WTC11 (cell line): ENCODE results near the gene CFAP99. TPM values are rescaled to one million over a fixed set of nuclear protein-coding genes. Genes with fewer than 3 reads are reported as not detected.
A peak's percentile ranks its signal among the peaks of the same experiment; 100 is the strongest.

Experiments
- ATAC-seq: fragments of 200-7000 bp; cut with Tn5 transposase; 2 replicates; pipeline ENCODE4 v1.10.0; 2021; ENCODE audit warnings: mild to moderate bottlenecking, moderate library complexity
- CTCF ChIA-PET: fragments of 300-600 bp; sonication (Branson Sonifier 250); formaldehyde crosslinking; loops from one replicate; lab custom pipeline; 2021; ENCODE audit warnings: antibody characterized with exemption; lab: Charles Lee
- POLR2A ChIA-PET: fragments of 350-600 bp; sonication (Branson Sonifier 250); formaldehyde crosslinking; loops from one replicate; lab custom pipeline; 2021; ENCODE audit warnings: antibody characterized with exemption; lab: Charles Lee
- DNase-seq: peaks from one replicate; pipeline ENCODE4 v3.0.0; 2021; ENCODE audit warnings: low spot score
- H3K27ac Mint-ChIP-seq: 2 replicates; pipeline ENCODE4 v1.8.0; 2021; ENCODE audit warnings: mixed read lengths
- H3K27me3 Mint-ChIP-seq: 2 replicates; pipeline ENCODE4 v1.8.0; 2021; ENCODE audit warnings: low read depth, mild to moderate bottlenecking, moderate library complexity, mixed read lengths
- H3K36me3 Mint-ChIP-seq: 2 replicates; pipeline ENCODE4 v1.8.0; 2021; ENCODE audit warnings: mixed read lengths
- H3K4me1 Mint-ChIP-seq: 2 replicates; pipeline ENCODE4 v1.8.0; 2022; ENCODE audit warnings: mixed read lengths
- H3K4me3 Mint-ChIP-seq: 2 replicates; pipeline ENCODE4 v1.8.0; 2021; ENCODE audit warnings: mild to moderate bottlenecking, moderate library complexity, mixed read lengths
- H3K9me3 Mint-ChIP-seq: 2 replicates; pipeline ENCODE4 v1.8.0; 2021; ENCODE audit warnings: mixed read lengths
- ARID4B ChIP-seq: sonication (generic); formaldehyde crosslinking; IDR thresholded peaks from 2 replicates; pipeline ENCODE4 v1.8.0; 2023; ENCODE audit warnings: missing genetic modification reagents, mild to moderate bottlenecking, borderline replicate concordance
- ATF6 ChIP-seq: sonication (generic); formaldehyde crosslinking; IDR thresholded peaks from 2 replicates; pipeline ENCODE4 v1.8.1; 2023; ENCODE audit warnings: mild to moderate bottlenecking, missing genetic modification reagents
- CDX4 ChIP-seq: fragments of 250-450 bp; sonication (Bioruptor Pico); IDR thresholded peaks from 2 replicates; pipeline ENCODE4 v1.9.0; 2021; ENCODE audit warnings: moderate library complexity, mild to moderate bottlenecking, inconsistent platforms, borderline replicate concordance
- CREM ChIP-seq: sonication (generic); formaldehyde crosslinking; IDR thresholded peaks from 2 replicates; pipeline ENCODE4 v1.8.1; 2022; ENCODE audit warnings: mild to moderate bottlenecking, missing genetic modification reagents, moderate library complexity
- E2F4 ChIP-seq: sonication (generic); formaldehyde crosslinking; IDR thresholded peaks from 2 replicates; pipeline ENCODE4 v1.8.1; 2022; ENCODE audit warnings: low read depth, mild to moderate bottlenecking, moderate library complexity, missing genetic modification reagents, borderline replicate concordance
- ELF4 ChIP-seq: sonication (generic); formaldehyde crosslinking; IDR thresholded peaks from 2 replicates; pipeline ENCODE4 v1.8.1; 2022; ENCODE audit warnings: low read depth, mild to moderate bottlenecking, moderate library complexity, missing genetic modification reagents
- ESRRA ChIP-seq: sonication (generic); formaldehyde crosslinking; IDR thresholded peaks from 2 replicates; pipeline ENCODE4 v1.8.1; 2022; ENCODE audit warnings: mild to moderate bottlenecking, missing genetic modification reagents, borderline replicate concordance
- FOXJ3 ChIP-seq: sonication (generic); formaldehyde crosslinking; IDR thresholded peaks from 2 replicates; pipeline ENCODE4 v1.9.0; 2021; ENCODE audit warnings: missing genetic modification reagents, mild to moderate bottlenecking, borderline replicate concordance
- FOXK1 ChIP-seq: sonication (generic); formaldehyde crosslinking; IDR thresholded peaks from 2 replicates; pipeline ENCODE4 v1.8.0; 2022; ENCODE audit warnings: mild to moderate bottlenecking, moderate library complexity, missing genetic modification reagents
- FOXP1 ChIP-seq: sonication (generic); formaldehyde crosslinking; IDR thresholded peaks from 2 replicates; pipeline ENCODE4 v1.8.0; 2022; ENCODE audit warnings: missing genetic modification reagents, mild to moderate bottlenecking, moderate library complexity, borderline replicate concordance
- GRHL2 ChIP-seq: fragments of 250-450 bp; sonication (Bioruptor Pico); IDR thresholded peaks from 2 replicates; pipeline ENCODE4 v1.8.0; 2022; ENCODE audit warnings: mild to moderate bottlenecking, moderate library complexity; ENCODE audit not compliant: insufficient replicate concordance, severe bottlenecking
- JUN ChIP-seq: sonication (generic); formaldehyde crosslinking; IDR thresholded peaks from 2 replicates; pipeline ENCODE4 v1.8.0; 2023; ENCODE audit warnings: mild to moderate bottlenecking, missing genetic modification reagents
- MAX ChIP-seq: sonication (generic); formaldehyde crosslinking; IDR thresholded peaks from 2 replicates; pipeline ENCODE4 v1.8.0; 2022; ENCODE audit warnings: mild to moderate bottlenecking, missing genetic modification reagents
- MLX ChIP-seq: sonication (generic); formaldehyde crosslinking; IDR thresholded peaks from 2 replicates; pipeline ENCODE4 v1.8.1; 2023; ENCODE audit warnings: mild to moderate bottlenecking, missing genetic modification reagents, moderate library complexity
- NFE2L1 ChIP-seq: sonication (generic); formaldehyde crosslinking; IDR thresholded peaks from 2 replicates; pipeline ENCODE4 v1.8.1; 2023; ENCODE audit warnings: missing genetic modification reagents
- NR1H2 ChIP-seq: sonication (generic); formaldehyde crosslinking; IDR thresholded peaks from 2 replicates; pipeline ENCODE4 v1.9.0; 2021; ENCODE audit warnings: mild to moderate bottlenecking, moderate library complexity, missing genetic modification reagents
- SMAD3 ChIP-seq: sonication (generic); formaldehyde crosslinking; IDR thresholded peaks from 2 replicates; pipeline ENCODE4 v1.8.0; 2022; ENCODE audit warnings: missing genetic modification reagents, mild to moderate bottlenecking, borderline replicate concordance
- SP1 ChIP-seq: sonication (generic); formaldehyde crosslinking; conservative IDR thresholded peaks from 2 replicates; pipeline ENCODE4 v1.8.1; 2022; ENCODE audit warnings: missing genetic modification reagents
- TCF7 ChIP-seq: sonication (generic); formaldehyde crosslinking; IDR thresholded peaks from 2 replicates; pipeline ENCODE4 v1.8.0; 2022; ENCODE audit warnings: mild to moderate bottlenecking, low read depth, missing genetic modification reagents, moderate library complexity
- ZNF232 ChIP-seq: sonication (generic); formaldehyde crosslinking; IDR thresholded peaks from 2 replicates; pipeline ENCODE4 v1.8.0; 2022; ENCODE audit warnings: mild to moderate bottlenecking, missing genetic modification reagents
- ZNF671 ChIP-seq: fragments of 250-450 bp; sonication (Bioruptor Pico); IDR thresholded peaks from 2 replicates; pipeline ENCODE4 v1.8.0; 2021; ENCODE audit warnings: mild to moderate bottlenecking
- total RNA-seq: library from RNA; stranded (reverse); gene quantifications from 3 replicates; pipeline ENCODE4 v1.2.3, GENCODE V29; 2021

The CFAP99 gene
- total RNA-seq, 1 experiment from 2014 or later = not detected

- TF ChIP-seq CREM (CRISPR knock-in tag) (peak; percentile 85; the same call in 1 of the 2 replicates), SP1 (CRISPR knock-in tag) (peak; percentile 69), SMAD3 (CRISPR knock-in tag) (no peak), ZNF232 (CRISPR knock-in tag) (0 out of 2 replicates have a peak, but pooled peaks have one; percentile 36), MLX (CRISPR knock-in tag) (no peak), ARID4B (CRISPR knock-in tag) (peak; percentile 47; the same call in 1 of the 2 replicates), NR1H2 (CRISPR knock-in tag) (no peak), NFE2L1 (CRISPR knock-in tag) (0 out of 2 replicates have a peak, but pooled peaks have one; percentile 21), ELF4 (CRISPR knock-in tag) (no peak), JUN (CRISPR knock-in tag) (no peak), ATF6 (no peak), FOXJ3 (CRISPR knock-in tag) (no peak), E2F4 (CRISPR knock-in tag) (no peak), FOXK1 (CRISPR knock-in tag) (peak; percentile 73), MAX (CRISPR knock-in tag) (peak; percentile 76)
- TF ChIP-seq, all 79 proteins: peak for 11
Observed at GRCh38 chr4:2418650-2419571, at the start of gene CFAP99 (continued).

GRCh38 chr4:2370597-2371320 is 48.0 kb upstream of the CFAP99 start:
- Mint-ChIP-seq H3K27ac (no peak overlapping the region), H3K36me3 (peaks cover 15% of the 10 kb centered on the region), H3K27me3 (peaks cover 3% of the 10 kb centered on the region), H3K4me1 (no peaks in the 10 kb centered on the region), H3K4me3 (no peak overlapping the region), H3K9me3 (peaks cover 32% of the 10 kb centered on the region)
- TF ChIP-seq ESRRA (no peak), TCF7 (CRISPR knock-in tag) (no peak), ZNF671 (no peak), FOXP1 (CRISPR knock-in tag) (no peak), GRHL2 (no peak), CDX4 (no peak)
- DNase-seq (no peak), ATAC-seq (no peak)
- POLR2A ChIA-PET = no interaction called here
- CTCF ChIA-PET = no interaction called here
